ENCODE data around the gene FRYL.

- TF ChIP-seq CTCF (IDR thresholded peaks at IDR 0.05; ENCODE audit: insufficient read depth, low read length) = no peak
- TF ChIP-seq GABPA (IDR thresholded peaks at IDR 0.05; ENCODE audit: low read depth) = no peak
- TF ChIP-seq POLR2AphosphoS5 (IDR thresholded peaks at IDR 0.05; ENCODE audit: low read depth) = no peak
- TF ChIP-seq REST (IDR thresholded peaks at IDR 0.05; ENCODE audit: insufficient replicate concordance, low read depth) = no peak
These were observed 15.0 kb upstream of the FRYL start for GRCh38 chr4:48795108-48795507.
